ENCODE measurements around the gene CLDN24.

DNA sequence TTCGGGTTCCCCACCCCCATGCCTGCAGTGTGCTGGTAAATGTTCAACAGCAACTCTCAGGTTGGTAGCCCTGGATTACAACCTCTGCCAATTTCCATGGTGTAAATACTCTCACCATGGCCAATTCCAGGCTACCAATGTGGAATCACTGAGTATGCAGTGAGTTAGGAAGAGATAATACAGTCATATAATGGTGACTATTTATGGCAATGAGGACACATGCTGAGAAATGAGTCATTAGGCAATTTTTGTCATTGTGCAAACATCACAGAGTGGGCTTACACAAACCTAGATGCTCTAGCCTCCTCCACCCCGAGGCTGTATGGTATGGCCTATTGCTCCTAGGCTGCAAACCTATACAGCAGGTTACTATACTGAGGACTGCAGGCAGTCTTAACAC, 4.6 kb upstream of the CLDN24 start:
- TF ChIP-seq CTCF (IDR thresholded peaks at IDR 0.05; ENCODE audit: extremely low read depth in 1 of 2, insufficient read depth in 1 of 2, low read depth in 1 of 2, low read length in 2 of 2) (no peak), EZH2 (IDR thresholded peaks at IDR 0.05; ENCODE audit: borderline replicate concordance, low read depth, low read length, severe bottlenecking) (no peak), JUN (IDR thresholded peaks at IDR 0.05; ENCODE audit: borderline replicate concordance, insufficient read depth, insufficient read length, low read depth) (no peak), POLR2A (IDR thresholded peaks at IDR 0.05; ENCODE audit: low read depth, low read length) (no peak)
